Natural killer cell (primary cell): Measurements from ENCODE around the gene NCR3LG1. TPM values are rescaled to one million over a fixed set of nuclear protein-coding genes. Genes with fewer than 3 reads are reported as not detected.

Source experiments
- ATAC-seq, 3 donors: fragments of 150-1000 bp in 2 of 3; fragments of 200-7000 bp in 1 of 3; cut with Tn5 transposase; 1 replicate in 1 of 3; 2 replicates in 2 of 3; pipeline ENCODE4 v1.10.0; 2021; ENCODE audit warnings: mild to moderate bottlenecking in 2 of 3, moderate library complexity in 2 of 3
- DNase-seq, 2 donors: peaks; one replicate each; pipeline versions ENCODE4 v3.0.0 to v3.0.0-alpha.2; 2013 to 2021; ENCODE audit warnings: mixed read lengths in 1 of 2
- H3K27ac ChIP-seq: one replicate; pipeline ENCODE4 v1.5.1; 2013; ENCODE audit warnings: mild to moderate bottlenecking, low read length
- H3K27me3 ChIP-seq: one replicate; pipeline ENCODE4 v1.6.1; 2013; ENCODE audit warnings: low read length; ENCODE audit not compliant: control insufficient read depth, insufficient read depth
- H3K36me3 ChIP-seq: one replicate; pipeline ENCODE4 v1.6.1; 2013; ENCODE audit warnings: low read length; ENCODE audit not compliant: control insufficient read depth, insufficient read depth
- H3K4me1 ChIP-seq: one replicate; pipeline ENCODE4 v1.6.1; 2013; ENCODE audit warnings: low read length; ENCODE audit not compliant: control insufficient read depth, insufficient read depth
- H3K4me3 ChIP-seq: one replicate; pipeline ENCODE4 v1.5.1; 2013; ENCODE audit warnings: low read length
- H3K9me3 ChIP-seq: one replicate; pipeline ENCODE4 v1.6.1; 2013; ENCODE audit warnings: low read length; ENCODE audit not compliant: control insufficient read depth, insufficient read depth
- H3K27ac Mint-ChIP-seq, 2 donors: one replicate each; pipeline ENCODE4 v1.8.0; 2022; ENCODE audit warnings: mild to moderate bottlenecking in 2 of 2, mixed read lengths in 2 of 2, moderate library complexity in 1 of 2
- H3K27me3 Mint-ChIP-seq, 2 donors: one replicate each; pipeline ENCODE4 v1.8.0; 2022; ENCODE audit warnings: low read depth in 2 of 2, mixed read lengths in 2 of 2
- H3K36me3 Mint-ChIP-seq: one replicate; pipeline ENCODE4 v1.8.0; 2022; ENCODE audit warnings: mixed read lengths
- H3K4me1 Mint-ChIP-seq, 2 donors: one replicate each; pipeline ENCODE4 v1.8.0; 2022; ENCODE audit warnings: mixed read lengths in 2 of 2
- H3K4me3 Mint-ChIP-seq: one replicate; pipeline ENCODE4 v1.8.0; 2022; ENCODE audit warnings: mild to moderate bottlenecking, moderate library complexity, mixed read lengths
- H3K9me3 Mint-ChIP-seq, 2 donors: one replicate each; pipeline ENCODE4 v1.8.0; 2022; ENCODE audit warnings: mixed read lengths in 2 of 2
- CTCF ChIP-seq: fragments of 200-600 bp; IDR thresholded peaks from one replicate; pipeline ENCODE4 v1.8.0; 2022; ENCODE audit warnings: antibody characterized with exemption
- WGBS: methylation state at CpG from one replicate; pipeline ENCODE4 v1.1.7; 2013; ENCODE audit warnings: missing lambda C conversion rate; ENCODE audit not compliant: insufficient coverage; 5-methylcytosine and 5-hydroxymethylcytosine counted together
- intact Hi-C: fragments of 100-400 bp; cut with micrococcal nuclease; formaldehyde crosslinking; loops from one replicate; pipeline ENCODE4 v1.14.2; 2022
- total RNA-seq, 4 donors: library from RNA; stranded (reverse); fragments of 120-200 nt in 1 of 4; gene quantifications; one replicate each; pipeline versions ENCODE4 v1.2.3 to v1.2.4, GENCODE V29; 2013 to 2022

NCR3LG1 gene
- total RNA-seq, 3 donors from 2014 or later (not counting 1 experiment from before 2014, with no cell fraction given), result 6.3 to 10.1 (median 9.7) TPM

- no peak for TF ChIP-seq CTCF
- peaks cover 26% of the 10 kb centered on the region for H3K36me3 Mint-ChIP-seq
These were observed 14.9 kb downstream of the NCR3LG1 start for GRCh38 chr11:17366495-17366894.

DNA sequence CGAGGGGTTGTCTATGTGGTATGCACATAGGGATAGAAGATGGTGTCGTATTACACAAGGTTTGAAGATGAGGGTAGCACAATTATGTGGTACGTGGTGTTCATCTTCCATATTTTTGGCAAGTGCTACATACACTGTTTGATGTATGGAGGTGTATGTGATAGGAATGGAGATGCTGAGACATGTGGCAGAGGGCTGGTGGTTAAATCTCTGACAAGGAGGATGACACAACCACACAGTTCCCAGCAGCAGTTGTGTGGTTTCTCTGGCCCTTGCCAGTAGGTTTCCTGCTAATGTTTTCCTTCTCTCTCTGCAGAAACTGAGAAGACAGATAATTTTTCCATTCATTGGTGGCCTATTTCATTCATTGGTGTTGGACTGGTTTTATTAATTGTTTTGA lies 17.0 kb downstream of the NCR3LG1 start:
- H3K36me3 ChIP-seq, result peaks cover 24% of the 10 kb centered on the region
- no peaks in the 10 kb centered on the region for H3K27me3 ChIP-seq
- no peak overlapping the region for H3K4me3 Mint-ChIP-seq
- H3K27me3 Mint-ChIP-seq, result no peaks in the 10 kb centered on the region
- no peak overlapping the region for H3K27ac ChIP-seq
- WGBS, result 91% methylated on average over 3 of the region's 3 CpGs
- peaks cover 41% of the 10 kb centered on the region for H3K36me3 Mint-ChIP-seq
- intact Hi-C loops, result no loop called here
- no peaks in the 10 kb centered on the region for H3K4me1 ChIP-seq
- no peak for TF ChIP-seq CTCF
- no peak overlapping the region for H3K4me3 ChIP-seq
- DNase-seq (no peak), ATAC-seq (peak in 1 of 3 donors; percentile 14)
- peaks cover 43% of the 10 kb centered on the region for H3K9me3 ChIP-seq
- H3K27ac Mint-ChIP-seq, result no peak overlapping the region
- H3K9me3 Mint-ChIP-seq, result peaks cover 11 to 17% of the 10 kb centered on the region in 2 donors
- peaks cover 8 to 11% of the 10 kb centered on the region in 2 donors for H3K4me1 Mint-ChIP-seq

More at GRCh38 chr11:17366495-17366894, 14.9 kb downstream of the NCR3LG1 start:
- H3K4me1 Mint-ChIP-seq, result peaks cover 8 to 13% of the 10 kb centered on the region in 2 donors
- Histone ChIP-seq H3K4me3 (no peak overlapping the region), H3K9me3 (peaks cover 22% of the 10 kb centered on the region), H3K4me1 (no peaks in the 10 kb centered on the region), H3K27me3 (no peaks in the 10 kb centered on the region), H3K27ac (no peak overlapping the region), H3K36me3 (peaks cover 16% of the 10 kb centered on the region)
- no peak overlapping the region for H3K27ac Mint-ChIP-seq
- H3K9me3 Mint-ChIP-seq, result peaks cover 7 to 8% of the 10 kb centered on the region in 2 donors
- H3K4me3 Mint-ChIP-seq, result no peak overlapping the region
- no peaks in the 10 kb centered on the region for H3K27me3 Mint-ChIP-seq
- no peak for DNase-seq
- intact Hi-C loops, result no loop called here
- WGBS, result 79% methylated on average over 1 of the region's 1 CpG
- no peak for ATAC-seq

DNA sequence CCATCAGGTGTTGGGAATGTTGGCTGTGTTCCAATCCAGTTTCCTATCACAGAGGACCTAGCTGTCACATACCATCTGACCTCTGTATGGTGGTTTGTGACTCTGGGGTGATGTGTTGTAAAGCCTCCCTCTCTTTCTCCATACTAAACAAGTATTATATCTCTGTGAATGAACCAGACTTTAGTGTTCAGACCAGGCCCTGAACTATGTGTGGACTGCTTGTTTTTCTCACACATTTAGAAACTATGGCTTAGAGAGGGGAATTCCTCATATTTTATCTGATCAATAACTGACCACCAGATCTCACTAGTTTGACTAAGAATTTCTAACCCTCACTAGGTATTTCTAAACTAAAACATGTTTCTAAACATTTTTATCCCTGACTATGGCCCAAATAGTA lies 17.5 kb downstream of the NCR3LG1 start:
- no peak for TF ChIP-seq CTCF
- Mint-ChIP-seq H3K27ac (no peak overlapping the region), H3K9me3 (peaks cover 11 to 17% of the 10 kb centered on the region in 2 donors), H3K4me1 (peaks cover 6 to 8% of the 10 kb centered on the region in 2 donors), H3K4me3 (no peak overlapping the region), H3K36me3 (peaks cover 41% of the 10 kb centered on the region), H3K27me3 (no peaks in the 10 kb centered on the region)
- ATAC-seq, result no peak
- Histone ChIP-seq H3K27me3 (no peaks in the 10 kb centered on the region), H3K36me3 (peaks cover 24% of the 10 kb centered on the region), H3K4me1 (no peaks in the 10 kb centered on the region), H3K27ac (no peak overlapping the region), H3K4me3 (no peak overlapping the region), H3K9me3 (peaks cover 47% of the 10 kb centered on the region)
- intact Hi-C loops, result no loop called here
- DNase-seq, result no peak

- Histone ChIP-seq H3K9me3 (peaks cover 47% of the 10 kb centered on the region), H3K4me1 (no peaks in the 10 kb centered on the region), H3K36me3 (peaks cover 24% of the 10 kb centered on the region), H3K4me3 (no peak overlapping the region), H3K27ac (no peak overlapping the region), H3K27me3 (no peaks in the 10 kb centered on the region)
- Mint-ChIP-seq H3K4me1 (peaks cover 6 to 8% of the 10 kb centered on the region in 2 donors), H3K9me3 (peaks cover 11 to 17% of the 10 kb centered on the region in 2 donors), H3K27ac (no peak overlapping the region), H3K27me3 (no peaks in the 10 kb centered on the region), H3K4me3 (no peak overlapping the region), H3K36me3 (peaks cover 41% of the 10 kb centered on the region)
- intact Hi-C loops, result no loop called here
- TF ChIP-seq CTCF, result no peak
- ATAC-seq (no peak), DNase-seq (no peak)
- 97% methylated on average over 2 of the region's 2 CpGs for WGBS
These were observed 18.2 kb downstream of the NCR3LG1 start for GRCh38 chr11:17369684-17370243.
